Cardiac muscle cell (in vitro differentiated cells and primary cell): ENCODE data around the gene RIMBP2. TPM values are rescaled to one million over a fixed set of nuclear protein-coding genes. Genes with fewer than 3 reads are reported as not detected.

Source experiments
- DNase-seq, 2 donors: peaks; one replicate each; pipeline versions ENCODE4 v3.0.0 to v3.0.0-alpha.2; 2010 to 2017; ENCODE audit warnings: low read depth in 1 of 2, low spot score in 1 of 2
- H3K27ac ChIP-seq: fragments of 200-600 bp; sonication (generic); 2 replicates; pipeline ENCODE4 v1.5.1; 2016
- H3K27me3 ChIP-seq: fragments of 200-600 bp; sonication (generic); 2 replicates; pipeline ENCODE4 v1.6.0; 2016; ENCODE audit warnings: control low read depth
- H3K36me3 ChIP-seq: fragments of 200-600 bp; sonication (generic); 2 replicates; pipeline ENCODE4 v1.5.1; 2016; ENCODE audit warnings: control low read depth
- H3K4me1 ChIP-seq: fragments of 200-600 bp; sonication (generic); 2 replicates; pipeline ENCODE4 v1.8.1; 2017; ENCODE audit warnings: low read depth, mild to moderate bottlenecking, mixed run types
- H3K4me3 ChIP-seq: fragments of 200-600 bp; sonication (generic); 2 replicates; pipeline ENCODE4 v1.5.1; 2016; ENCODE audit warnings: mild to moderate bottlenecking
- H3K9me3 ChIP-seq: fragments of 200-600 bp; sonication (generic); 2 replicates; pipeline ENCODE4 v1.5.1; 2017; ENCODE audit warnings: low read depth, mild to moderate bottlenecking, control low read depth
- polyA plus RNA-seq: library from polyadenylated mRNA; unstranded; fragments of >200 nt; fragmentation: Nextera tagmentation; extraction: Ambion mirVana; gene quantifications from 2 replicates; pipeline ENCODE4 v1.2.1, GENCODE V29; 2016
- total RNA-seq: library from RNA; depleted of rRNA; stranded (reverse); fragments of >200 nt; gene quantifications from 2 replicates; pipeline ENCODE4 v1.2.3, GENCODE V29; 2016
- TF ChIP-seq, protein P1 (sequence below): IDR thresholded peaks from 2 replicates; pipeline ENCODE4 v1.5.1; 2012; ENCODE audit warnings: low read depth, mild to moderate bottlenecking, low read length

Gene RIMBP2
- total and polyA plus RNA-seq, 2 experiments from 2014 or later: 2.6 to 10.5 TPM

DNA sequence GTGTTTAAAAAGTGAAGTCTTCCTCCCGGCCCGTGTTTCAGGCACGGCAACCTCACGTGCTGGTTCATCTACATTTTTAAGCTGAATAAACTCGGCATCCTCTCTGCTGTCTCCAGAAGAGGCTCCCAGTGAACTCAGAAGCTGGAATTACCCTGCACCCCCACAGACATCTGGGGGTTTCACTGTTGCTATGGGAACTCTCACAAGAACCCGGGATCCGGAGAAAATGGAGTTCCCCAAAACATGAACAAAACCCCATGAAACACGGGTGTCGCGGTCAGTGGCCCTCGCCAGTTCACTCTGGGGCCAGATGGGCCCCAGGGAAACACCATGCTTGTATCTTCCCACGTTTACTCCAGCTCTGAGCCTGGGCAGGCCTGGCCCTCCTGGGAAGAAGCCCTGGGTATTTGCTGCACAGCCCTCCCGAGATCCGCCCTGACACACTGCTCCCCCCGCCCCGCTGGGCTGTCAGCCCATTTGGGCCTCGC lies 234.7 kb downstream of the RIMBP2 start:
- Histone ChIP-seq H3K27ac (no peak overlapping the region), H3K4me3 (no peak overlapping the region), H3K4me1 (no peaks in the 10 kb centered on the region), H3K36me3 (no peaks in the 10 kb centered on the region), H3K9me3 (no peaks in the 10 kb centered on the region), H3K27me3 (no peaks in the 10 kb centered on the region)
- no peak for DNase-seq
- TF ChIP-seq, protein P1, sequence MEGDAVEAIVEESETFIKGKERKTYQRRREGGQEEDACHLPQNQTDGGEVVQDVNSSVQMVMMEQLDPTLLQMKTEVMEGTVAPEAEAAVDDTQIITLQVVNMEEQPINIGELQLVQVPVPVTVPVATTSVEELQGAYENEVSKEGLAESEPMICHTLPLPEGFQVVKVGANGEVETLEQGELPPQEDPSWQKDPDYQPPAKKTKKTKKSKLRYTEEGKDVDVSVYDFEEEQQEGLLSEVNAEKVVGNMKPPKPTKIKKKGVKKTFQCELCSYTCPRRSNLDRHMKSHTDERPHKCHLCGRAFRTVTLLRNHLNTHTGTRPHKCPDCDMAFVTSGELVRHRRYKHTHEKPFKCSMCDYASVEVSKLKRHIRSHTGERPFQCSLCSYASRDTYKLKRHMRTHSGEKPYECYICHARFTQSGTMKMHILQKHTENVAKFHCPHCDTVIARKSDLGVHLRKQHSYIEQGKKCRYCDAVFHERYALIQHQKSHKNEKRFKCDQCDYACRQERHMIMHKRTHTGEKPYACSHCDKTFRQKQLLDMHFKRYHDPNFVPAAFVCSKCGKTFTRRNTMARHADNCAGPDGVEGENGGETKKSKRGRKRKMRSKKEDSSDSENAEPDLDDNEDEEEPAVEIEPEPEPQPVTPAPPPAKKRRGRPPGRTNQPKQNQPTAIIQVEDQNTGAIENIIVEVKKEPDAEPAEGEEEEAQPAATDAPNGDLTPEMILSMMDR: no peak

DNA sequence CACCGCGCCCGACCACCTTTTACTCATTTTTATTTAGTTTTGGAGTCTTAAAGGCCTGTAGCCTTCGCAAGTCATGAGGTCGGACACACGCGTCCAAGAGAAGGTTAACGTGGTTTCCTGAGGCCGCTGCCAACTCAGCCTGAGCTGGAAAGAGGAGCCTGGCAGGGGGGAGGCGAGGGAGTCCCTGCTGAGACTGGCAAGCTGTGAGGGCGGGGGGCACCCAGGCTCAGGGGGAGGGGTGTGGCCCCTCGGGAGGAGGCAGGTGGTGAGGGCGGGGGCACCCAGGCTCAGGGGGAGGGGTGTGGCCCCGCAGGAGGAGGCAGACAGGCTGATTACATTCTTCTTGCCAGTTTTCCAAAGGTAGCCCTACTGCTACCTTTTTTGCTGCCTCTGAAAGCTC lies 235.2 kb downstream of the RIMBP2 start:
- TF ChIP-seq, protein P1: no peak
- DNase-seq: no peak
- Histone ChIP-seq H3K4me1 (no peaks in the 10 kb centered on the region), H3K9me3 (no peaks in the 10 kb centered on the region), H3K4me3 (no peak overlapping the region), H3K27me3 (no peaks in the 10 kb centered on the region), H3K27ac (no peak overlapping the region), H3K36me3 (no peaks in the 10 kb centered on the region)

DNA sequence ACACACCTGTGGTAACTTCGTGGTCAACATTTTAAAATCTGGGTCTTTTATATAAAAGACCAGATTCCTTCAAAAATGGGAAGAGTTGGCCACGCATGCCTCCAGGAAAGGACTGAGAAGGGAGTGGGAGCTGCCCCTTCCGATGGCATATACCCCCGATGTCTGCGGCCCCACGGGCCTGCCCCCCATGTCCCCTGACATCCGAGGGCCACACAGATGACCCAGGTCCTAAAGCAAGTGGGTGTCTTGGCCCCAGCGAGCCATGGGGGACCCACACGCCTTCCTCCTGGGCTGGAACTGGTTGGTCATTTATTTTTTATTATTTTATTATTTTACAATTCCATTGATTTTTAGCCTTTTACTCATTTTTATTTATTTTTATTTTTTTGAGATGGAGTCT lies 235.9 kb downstream of the RIMBP2 start:
- Histone ChIP-seq H3K4me1 (no peaks in the 10 kb centered on the region), H3K4me3 (no peak overlapping the region), H3K27me3 (no peaks in the 10 kb centered on the region), H3K27ac (no peak overlapping the region), H3K36me3 (no peaks in the 10 kb centered on the region), H3K9me3 (no peaks in the 10 kb centered on the region)
- no peak for DNase-seq
- TF ChIP-seq, protein P1: no peak

DNA sequence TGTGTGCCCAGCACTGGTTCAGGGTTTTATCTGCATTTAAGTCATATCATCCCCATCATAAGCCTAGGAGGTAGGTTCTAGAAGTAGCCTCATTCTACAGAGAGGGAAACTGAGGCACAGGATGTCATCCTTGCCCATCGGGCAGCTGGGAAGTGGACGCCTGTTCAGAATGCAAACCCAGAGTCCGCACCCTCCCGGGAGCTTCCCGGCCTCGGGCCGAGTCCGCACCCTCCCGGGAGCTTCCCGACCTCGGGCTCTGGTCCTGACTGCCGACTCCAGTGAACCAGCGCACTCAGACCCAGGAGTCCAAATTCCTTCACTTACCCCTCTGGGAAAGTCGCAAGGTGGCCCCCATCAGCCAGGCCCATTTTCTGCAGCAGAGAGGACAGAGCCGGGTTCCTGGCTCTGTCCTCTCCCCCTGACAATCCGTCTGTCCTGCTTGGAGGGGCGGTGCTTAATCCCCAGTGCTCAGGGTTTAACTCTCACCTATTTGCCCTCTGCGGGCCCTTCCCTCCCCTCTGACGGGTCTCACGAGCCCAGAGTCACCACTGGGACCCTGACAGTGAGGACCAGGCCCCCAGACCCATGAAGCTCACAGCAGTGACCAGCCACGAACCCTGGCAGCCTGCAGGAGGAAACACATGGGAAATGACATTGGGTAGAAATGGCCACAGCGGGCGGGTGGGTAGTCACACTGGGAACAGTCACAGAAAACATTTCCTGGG lies 236.5 kb downstream of the RIMBP2 start:
- Histone ChIP-seq H3K9me3 (no peaks in the 10 kb centered on the region), H3K4me3 (no peak overlapping the region), H3K36me3 (no peaks in the 10 kb centered on the region), H3K27me3 (no peaks in the 10 kb centered on the region), H3K27ac (no peak overlapping the region), H3K4me1 (no peaks in the 10 kb centered on the region)
- DNase-seq: no peak
- TF ChIP-seq, protein P1: no peak

DNA sequence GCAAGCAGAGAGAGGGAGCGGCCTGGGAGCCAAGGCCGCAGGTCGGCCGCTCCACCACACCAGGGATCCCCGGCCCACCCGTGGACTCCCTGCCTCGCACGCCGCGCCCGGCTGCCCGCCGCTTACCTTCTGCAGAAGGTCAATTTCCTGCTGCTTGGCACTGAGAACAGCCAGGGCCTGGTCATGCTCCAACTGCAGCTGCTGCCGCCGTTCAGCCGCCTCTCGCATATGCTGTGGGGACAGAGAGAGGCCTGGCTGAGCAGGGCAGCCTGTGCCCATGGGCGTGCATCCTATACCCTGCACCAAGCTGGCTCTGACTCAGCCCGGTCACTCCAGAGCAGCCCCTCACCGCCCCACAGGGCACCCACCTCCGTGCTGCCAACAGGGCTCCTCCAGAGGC lies 237.3 kb downstream of the RIMBP2 start:
- Histone ChIP-seq H3K36me3 (no peaks in the 10 kb centered on the region), H3K27me3 (no peaks in the 10 kb centered on the region), H3K4me1 (no peaks in the 10 kb centered on the region), H3K9me3 (no peaks in the 10 kb centered on the region), H3K27ac (no peak overlapping the region), H3K4me3 (no peak overlapping the region)
- no peak for DNase-seq
- TF ChIP-seq, protein P1: no peak
